Measurements from ENCODE around the gene TMX4.
"Not testable (repeated sequence)": the region's sequence is repeated elsewhere in the genome, so short reads cannot be mapped to it uniquely, and the experiment has no call there.

The TMX4 gene

DNA sequence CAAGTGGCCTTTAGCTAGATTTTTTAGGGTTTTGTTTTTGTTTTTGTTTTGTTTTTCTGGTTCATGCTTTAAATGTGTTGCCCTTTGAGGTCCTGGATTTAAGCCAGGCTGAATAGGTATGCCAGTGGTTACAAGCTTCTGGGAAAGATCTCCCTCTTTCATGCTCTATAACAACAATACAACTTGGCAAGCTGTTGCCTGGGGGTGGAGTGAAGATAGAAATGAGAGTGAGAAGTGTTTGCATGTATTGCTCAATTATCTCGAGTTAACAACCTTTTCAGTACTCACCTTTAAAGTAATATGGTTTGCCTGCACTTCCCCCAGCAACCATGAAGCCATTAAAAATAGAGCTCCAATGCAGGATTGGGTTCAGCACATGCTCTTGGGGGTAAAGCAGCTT, 60.1 kb downstream of the TMX4 start:
- DNase-seq, result peak; percentile 21

DNA sequence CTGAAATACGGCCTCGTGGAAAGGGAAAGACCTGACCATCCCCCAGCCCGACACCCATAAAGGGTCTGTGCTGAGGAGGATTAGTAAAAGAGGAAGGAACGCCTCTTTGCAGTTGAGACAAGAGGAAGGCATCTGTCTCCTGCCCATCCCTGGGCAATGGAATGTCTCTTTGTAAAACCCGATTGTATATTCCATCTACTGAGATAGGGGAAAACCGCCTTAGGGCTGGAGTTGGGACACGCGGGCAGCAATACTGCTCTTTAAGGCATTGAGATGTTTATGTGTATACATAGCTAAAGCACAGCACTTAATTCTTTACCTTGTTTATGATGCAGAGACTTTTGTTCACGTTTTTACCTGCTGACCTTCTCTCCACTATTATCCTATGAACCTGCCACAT, 63.0 kb downstream of the TMX4 start:
- DNase-seq, result not testable (repeated sequence)

DNA sequence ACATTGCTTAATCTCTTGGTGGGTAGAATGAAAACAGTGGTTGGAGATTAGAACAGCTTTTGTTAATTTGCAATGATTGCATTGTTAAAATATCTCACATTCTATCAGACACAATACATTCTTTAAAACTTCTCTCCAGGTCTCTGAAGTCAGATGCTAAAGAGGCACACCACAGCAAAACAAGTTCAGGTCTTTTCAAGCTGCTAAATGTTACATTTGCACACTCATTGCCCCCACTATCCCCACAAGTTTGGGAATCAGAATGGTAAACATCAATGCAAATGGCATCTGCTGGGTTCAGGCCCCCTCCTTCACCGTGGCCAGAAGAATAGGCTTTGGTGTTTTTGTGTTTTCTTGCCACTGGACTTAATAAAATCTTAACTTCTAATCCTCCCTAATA, 69.2 kb downstream of the TMX4 start:
- no peak for DNase-seq

DNA sequence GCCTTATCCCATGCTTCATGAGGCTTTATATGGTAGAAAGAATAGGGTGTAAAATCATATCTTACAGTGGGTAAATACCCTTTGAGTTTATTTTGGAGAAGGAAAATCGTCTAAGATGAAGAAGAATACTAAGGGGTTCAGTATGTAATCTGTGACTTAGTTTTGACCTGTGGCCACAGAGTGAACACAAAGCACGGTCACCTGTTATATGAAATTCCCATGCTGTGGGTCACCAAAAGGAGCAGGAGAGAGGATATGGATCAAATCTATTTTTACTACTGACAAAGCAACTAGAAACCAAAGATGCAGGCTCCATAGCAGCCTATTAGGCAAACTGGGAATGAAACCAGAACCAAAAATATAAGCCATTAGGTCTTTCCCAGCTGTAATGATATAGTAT, 75.7 kb downstream of the TMX4 start:
- DNase-seq, result no peak

DNA sequence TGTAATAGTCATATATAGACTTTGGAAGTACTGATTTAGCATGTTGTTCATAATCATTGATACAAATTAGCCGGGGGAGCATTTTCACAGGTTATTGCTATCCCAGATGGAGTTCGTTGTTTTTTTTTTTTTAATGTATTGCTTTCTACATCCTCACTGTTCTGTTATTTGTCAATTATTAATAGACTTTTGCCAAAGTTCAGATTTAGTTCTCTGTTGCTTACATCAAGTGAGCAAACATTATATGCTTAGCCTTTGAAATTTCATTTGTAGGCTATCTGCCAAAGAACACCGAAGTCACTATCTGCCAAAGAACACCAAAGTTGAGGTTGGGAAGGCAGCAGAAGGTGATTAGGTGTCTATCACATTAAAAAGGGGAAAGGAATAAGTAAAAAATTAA, 79.2 kb downstream of the TMX4 start, which contains the start of gene HAO1:
HAO1 (minus strand) TSS at position 118 of the 400 bp plus-strand sequence; CDS start at position 82, 36 bp downstream.
- no peak for DNase-seq

DNA sequence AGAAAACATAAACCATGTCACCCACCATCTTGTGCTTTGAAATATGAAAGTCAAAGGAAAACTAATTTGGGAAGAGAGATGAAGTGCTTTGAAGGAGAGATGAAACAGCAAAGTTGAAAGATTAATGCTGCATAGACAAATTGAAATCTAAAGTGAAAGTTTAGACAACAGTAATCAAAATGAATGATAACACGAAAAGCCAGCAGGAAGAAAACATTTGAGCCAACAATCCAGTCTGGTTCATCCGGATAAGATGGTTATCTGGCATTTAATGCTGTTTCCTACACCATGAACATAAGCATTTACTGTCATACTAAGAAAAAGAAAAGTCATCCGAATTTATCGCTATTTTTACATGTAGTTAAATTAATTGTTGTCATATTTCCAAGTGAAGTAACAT, 79.9 kb downstream of the TMX4 start:
- DNase-seq, result no peak

DNA sequence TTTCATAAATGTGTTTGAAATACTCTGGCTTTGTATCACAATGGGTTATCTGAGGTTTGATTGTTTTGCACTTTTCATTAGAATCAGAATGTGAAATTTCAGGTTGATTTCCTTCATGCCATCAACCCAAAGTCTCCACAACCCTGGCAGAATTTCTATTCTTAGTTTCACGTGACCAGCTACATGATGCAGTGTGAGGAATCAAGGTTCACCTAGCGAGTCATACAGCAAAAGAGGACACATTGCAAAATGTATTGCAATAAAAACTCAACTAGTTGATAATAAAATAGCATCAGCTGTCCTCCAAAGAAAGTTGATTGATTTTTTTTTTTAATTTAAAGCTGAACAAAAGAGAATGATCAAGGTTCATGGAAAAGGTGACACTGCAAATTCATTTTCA, 81.5 kb downstream of the TMX4 start:
- DNase-seq, result no peak

DNA sequence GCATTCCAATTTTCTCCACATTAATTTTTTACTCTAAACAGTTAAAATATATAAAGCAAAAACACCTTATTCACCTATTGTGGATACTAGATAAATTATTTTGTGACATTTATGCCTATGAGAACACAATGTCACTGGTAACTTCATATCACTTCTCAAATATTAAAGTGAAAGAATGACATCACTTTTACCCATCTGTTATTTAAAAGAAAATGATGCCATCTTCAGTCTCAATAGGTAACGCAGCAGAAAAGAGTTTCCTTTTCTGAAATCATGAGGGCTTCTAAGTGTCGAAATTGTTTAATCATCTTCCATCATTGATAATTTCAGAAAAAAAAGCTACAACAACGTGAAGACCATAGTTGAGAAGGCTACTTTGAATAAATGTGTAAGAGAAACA, 82.2 kb downstream of the TMX4 start:
- DNase-seq, result no peak

DNA sequence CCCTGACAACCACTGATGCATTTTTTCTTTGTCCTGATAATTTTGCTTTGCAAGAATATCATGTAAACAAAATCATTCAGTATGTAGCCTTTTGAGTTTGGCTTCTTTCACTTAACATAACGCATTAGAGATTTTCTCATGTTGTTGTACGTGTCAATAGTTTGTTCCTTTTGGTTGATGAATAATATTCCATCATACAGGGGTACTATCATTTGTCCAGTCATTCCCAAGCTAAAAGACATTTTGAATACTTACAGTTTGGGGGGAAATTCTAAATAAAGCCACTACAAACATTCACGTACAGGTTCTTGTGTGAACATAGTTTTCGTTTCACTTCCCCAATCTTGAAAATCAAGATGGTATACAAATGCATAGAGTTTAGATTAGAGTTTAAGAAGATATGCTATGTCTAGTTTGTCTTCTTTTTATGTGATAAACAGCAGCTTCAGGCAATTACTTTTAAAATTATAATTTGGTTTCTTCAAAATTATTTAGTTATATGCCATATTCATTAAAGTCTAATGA, 84.5 kb downstream of the TMX4 start:
- DNase-seq, result no peak

DNA sequence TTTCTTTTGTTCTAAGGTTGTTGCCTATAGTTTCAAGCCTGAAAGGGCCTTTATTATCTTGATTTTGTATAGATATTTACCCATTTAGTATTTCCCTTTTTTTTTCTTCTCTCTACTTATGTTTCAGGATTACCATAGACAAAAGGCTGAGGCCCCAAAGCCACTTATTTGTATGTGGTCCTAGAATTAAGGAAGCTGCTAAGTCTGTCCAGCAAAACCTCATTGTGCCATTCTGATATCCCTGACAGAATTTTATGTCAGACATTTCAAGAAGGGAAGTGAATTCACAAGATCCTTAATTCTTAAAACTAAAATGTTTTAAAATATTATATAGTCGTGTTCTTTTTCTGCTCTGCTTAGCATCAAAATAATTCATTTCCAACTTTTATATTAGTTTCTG, 86.2 kb downstream of the TMX4 start:
- no peak for DNase-seq

DNA sequence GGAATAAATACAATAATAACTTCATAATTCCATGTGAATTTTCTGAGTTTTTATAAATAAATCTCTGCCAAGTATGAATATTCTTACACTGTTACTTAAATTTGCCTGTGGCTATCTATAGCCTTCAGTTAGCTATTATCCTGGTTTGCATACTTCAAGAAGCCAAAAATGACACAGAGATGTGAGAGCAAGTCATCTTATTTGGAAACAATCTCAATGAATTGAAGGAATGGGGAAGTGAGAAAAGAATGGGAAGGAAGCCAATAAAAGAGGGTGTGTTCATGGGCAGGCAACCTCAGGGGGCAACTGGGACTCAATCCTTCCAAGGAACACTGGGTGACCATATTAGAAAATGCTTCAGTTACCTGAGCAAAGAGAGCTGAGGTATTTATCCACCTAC, 89.2 kb downstream of the TMX4 start:
- no peak for DNase-seq

Data from NCI-H1092 treated with DMSO at 0.1 percent for 48 hours (cell line).